Glutamatergic neuron (in vitro differentiated cells): ENCODE results near the gene WDR18. TPM values are rescaled to one million over a fixed set of nuclear protein-coding genes. Genes with fewer than 3 reads are reported as not detected.

Experiments
- DNase-seq: peaks from one replicate; pipeline ENCODE4 v3.0.0; 2022
- H3K27ac Mint-ChIP-seq: one replicate; pipeline ENCODE4 v1.8.0; 2020; ENCODE audit warnings: mild to moderate bottlenecking, mixed read lengths, inconsistent platforms; ENCODE audit not compliant: unreplicated experiment
- H3K27me3 Mint-ChIP-seq: one replicate; pipeline ENCODE4 v1.8.0; 2020; ENCODE audit warnings: mild to moderate bottlenecking, moderate library complexity, mixed read lengths, inconsistent platforms; ENCODE audit not compliant: unreplicated experiment
- H3K36me3 Mint-ChIP-seq: one replicate; pipeline ENCODE4 v1.8.0; 2020; ENCODE audit warnings: mild to moderate bottlenecking, mixed read lengths, inconsistent platforms; ENCODE audit not compliant: unreplicated experiment
- H3K4me1 Mint-ChIP-seq: one replicate; pipeline ENCODE4 v1.8.0; 2020; ENCODE audit warnings: mild to moderate bottlenecking, low read depth, mixed read lengths, inconsistent platforms; ENCODE audit not compliant: unreplicated experiment
- H3K4me3 Mint-ChIP-seq: one replicate; pipeline ENCODE4 v1.8.0; 2020; ENCODE audit warnings: mild to moderate bottlenecking, mixed read lengths, inconsistent platforms; ENCODE audit not compliant: unreplicated experiment
- H3K9me3 Mint-ChIP-seq: one replicate; pipeline ENCODE4 v1.8.0; 2020; ENCODE audit warnings: mild to moderate bottlenecking, moderate library complexity, mixed read lengths, inconsistent platforms; ENCODE audit not compliant: unreplicated experiment
- CTCF ChIP-seq: fragments of 200-600 bp; sonication (generic); IDR thresholded peaks from one replicate; pipeline ENCODE4 v1.5.0; 2021; ENCODE audit not compliant: partially characterized antibody, unreplicated experiment
- total RNA-seq: library from RNA; stranded (reverse); fragmentation: NEBNext Ultra II Directional; extraction: Animal tissue kit (Norgen Biotek cat#: 25700); gene quantifications from one replicate; pipeline ENCODE4 v1.2.1, GENCODE V29; 2021; ENCODE audit not compliant: unreplicated experiment

The WDR18 gene
- total RNA-seq, 1 donor from 2014 or later: 52.1 TPM

- no peak overlapping the region for H3K27ac Mint-ChIP-seq
- peaks cover 8% of the 10 kb centered on the region for H3K9me3 Mint-ChIP-seq
- peaks cover 5% of the 10 kb centered on the region for H3K36me3 Mint-ChIP-seq
- H3K4me3 Mint-ChIP-seq: no peak overlapping the region
- peaks cover 9% of the 10 kb centered on the region for H3K27me3 Mint-ChIP-seq
- TF ChIP-seq CTCF: no peak
- no peak for DNase-seq
- H3K4me1 Mint-ChIP-seq: peaks cover 6% of the 10 kb centered on the region
These were observed 22.1 kb upstream of the WDR18 start for GRCh38 chr19:961866-962620.

GRCh38 chr19:962683-963400 lies 21.3 kb upstream of the WDR18 start:
- Mint-ChIP-seq H3K4me3 (no peak overlapping the region), H3K27ac (peak overlapping the region; percentile 66), H3K27me3 (peaks cover 9% of the 10 kb centered on the region), H3K36me3 (peaks cover 5% of the 10 kb centered on the region), H3K9me3 (peaks cover 8% of the 10 kb centered on the region), H3K4me1 (peaks cover 4% of the 10 kb centered on the region)
- no peak for TF ChIP-seq CTCF
- no peak for DNase-seq

GRCh38 chr19:963486-963951 lies 20.6 kb upstream of the WDR18 start:
- no peak overlapping the region for H3K27ac Mint-ChIP-seq
- peaks cover 9% of the 10 kb centered on the region for H3K27me3 Mint-ChIP-seq

GRCh38 chr19:964116-964520 lies 20.0 kb upstream of the WDR18 start:
- H3K4me1 Mint-ChIP-seq: peaks cover 2% of the 10 kb centered on the region
- no peak overlapping the region for H3K27ac Mint-ChIP-seq
- no peak for DNase-seq
- peaks cover 5% of the 10 kb centered on the region for H3K36me3 Mint-ChIP-seq
- H3K9me3 Mint-ChIP-seq: peaks cover 8% of the 10 kb centered on the region
- peaks cover 9% of the 10 kb centered on the region for H3K27me3 Mint-ChIP-seq
- TF ChIP-seq CTCF: no peak
- H3K4me3 Mint-ChIP-seq: no peak overlapping the region

More at GRCh38 chr19:963486-963951, 20.6 kb upstream of the WDR18 start:
- peaks cover 4% of the 10 kb centered on the region for H3K4me1 Mint-ChIP-seq
- H3K9me3 Mint-ChIP-seq: peaks cover 8% of the 10 kb centered on the region
- no peak for DNase-seq
- peaks cover 5% of the 10 kb centered on the region for H3K36me3 Mint-ChIP-seq
- no peak for TF ChIP-seq CTCF
- H3K4me3 Mint-ChIP-seq: no peak overlapping the region
